Central memory CD4-positive, alpha-beta T cell (primary cell): ENCODE results near the gene HEY2.
"Not testable (repeated sequence)": the region's sequence is repeated elsewhere in the genome, so short reads cannot be mapped to it uniquely, and the experiment has no call there.

Source experiments
- DNase-seq: peaks from one replicate; pipeline ENCODE4 v3.0.0; 2022

Gene HEY2

DNA sequence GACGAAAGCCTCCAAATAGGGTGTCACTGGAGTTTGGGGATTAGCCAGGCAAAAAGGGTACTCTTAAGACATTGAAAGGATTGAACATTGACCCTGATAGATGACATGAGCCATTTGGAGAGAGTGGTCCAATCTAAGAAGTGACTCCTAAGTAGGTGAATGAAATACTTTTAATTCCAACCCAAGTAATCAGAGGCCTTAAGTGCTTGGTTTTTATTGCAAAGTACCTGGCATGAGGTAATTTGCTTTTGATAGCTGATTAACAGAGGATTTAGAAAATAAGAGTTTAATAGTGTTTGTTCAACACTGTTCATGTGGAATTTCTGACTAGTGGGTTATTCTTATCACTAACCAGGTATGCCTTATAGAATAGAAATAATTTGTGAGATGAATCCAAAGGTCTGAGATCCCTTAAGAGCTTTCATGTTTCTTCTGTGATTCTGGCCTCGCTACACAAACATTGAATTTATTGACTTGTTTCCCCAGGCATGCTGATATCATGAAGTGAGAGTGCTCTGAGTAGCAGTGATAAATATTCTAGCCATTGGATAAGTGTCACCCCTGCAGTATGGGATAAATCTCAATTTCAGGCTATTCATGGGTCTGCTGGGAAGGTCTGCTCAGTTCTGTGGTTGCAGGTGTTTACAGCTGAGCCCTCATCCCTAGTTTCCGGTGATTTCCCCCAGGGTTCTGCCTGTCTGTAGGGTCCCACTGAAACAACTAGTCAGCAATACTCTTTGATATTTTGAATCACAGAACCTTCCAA, 47.9 kb downstream of the HEY2 start:
- no peak for DNase-seq

GRCh38 chr6:125797886-125798444, 48.5 kb downstream of the HEY2 start:
- DNase-seq, result no peak

- no peak for DNase-seq
Observed at GRCh38 chr6:125798734-125799508, 49.5 kb downstream of the HEY2 start.

GRCh38 chr6:125802383-125802782, 53.0 kb downstream of the HEY2 start:
- DNase-seq, result no peak

- no peak for DNase-seq
Observed at GRCh38 chr6:125802943-125803377, 53.5 kb downstream of the HEY2 start.

DNA sequence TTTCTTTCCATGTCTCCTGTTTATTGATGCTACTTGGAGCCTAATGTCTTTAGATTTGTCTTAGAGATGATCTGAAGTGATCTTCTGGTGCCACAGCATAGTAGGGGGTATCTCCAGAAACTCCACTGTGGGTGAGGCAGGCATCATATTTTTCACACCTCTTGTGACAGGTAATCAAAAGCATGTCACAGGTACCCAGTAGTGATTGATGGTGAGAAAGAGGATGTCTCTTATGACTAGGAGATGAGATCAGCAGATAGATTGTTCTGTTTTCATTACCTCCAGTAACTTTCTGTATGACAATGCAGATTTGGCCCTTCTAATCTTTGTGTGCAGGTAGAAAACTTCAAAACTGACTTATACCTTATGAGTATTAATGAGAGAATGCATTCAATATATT, 54.8 kb downstream of the HEY2 start:
- DNase-seq, result peak; percentile 43

DNA sequence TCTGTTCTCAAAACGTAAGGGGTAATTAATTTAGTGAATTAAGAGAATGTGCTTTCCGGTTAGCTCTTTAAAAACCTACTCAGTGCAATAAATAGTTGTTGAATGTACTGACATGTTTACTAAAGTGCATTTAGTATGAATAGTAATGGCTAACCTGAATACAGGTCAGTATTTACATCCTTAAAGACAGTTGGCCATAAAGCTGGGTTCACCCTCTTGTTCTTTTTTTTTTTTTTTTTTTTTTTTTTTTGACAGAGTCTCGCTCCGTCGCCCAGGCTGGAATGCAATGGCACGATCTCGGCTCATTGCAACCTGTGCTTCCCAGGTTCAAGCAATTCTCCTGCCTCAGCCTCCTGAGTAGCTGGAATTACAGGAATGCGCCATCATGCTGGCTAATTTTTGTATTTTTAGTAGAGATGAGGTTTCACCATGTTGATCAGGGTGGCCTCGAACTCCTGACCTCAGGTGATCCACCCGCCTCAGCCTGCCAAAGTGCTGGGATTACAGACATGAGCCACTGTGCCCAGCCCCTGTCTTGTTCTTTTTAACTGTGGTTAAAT, 55.5 kb downstream of the HEY2 start:
- DNase-seq, result not testable (repeated sequence)

GRCh38 chr6:125806813-125807212, 57.4 kb downstream of the HEY2 start:
- no peak for DNase-seq

DNA sequence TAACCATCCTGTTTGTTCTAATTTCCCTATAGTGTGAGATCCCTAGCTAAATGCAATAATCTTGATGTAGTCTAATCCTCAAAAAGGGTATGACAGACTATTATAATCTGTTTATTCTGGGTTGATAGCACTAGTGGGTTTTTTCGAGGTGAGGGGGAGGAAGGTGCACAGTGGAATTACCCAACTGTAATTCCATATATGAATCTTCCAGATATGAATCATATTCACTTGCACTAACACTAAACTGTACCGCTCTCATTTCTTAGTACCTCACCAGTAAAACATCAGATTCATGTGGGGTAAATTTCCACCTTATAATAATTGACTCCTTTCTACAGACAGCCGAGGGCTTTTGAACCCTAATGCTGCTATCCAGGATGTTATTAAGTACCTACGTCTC, 57.9 kb downstream of the HEY2 start:
- no peak for DNase-seq

DNA sequence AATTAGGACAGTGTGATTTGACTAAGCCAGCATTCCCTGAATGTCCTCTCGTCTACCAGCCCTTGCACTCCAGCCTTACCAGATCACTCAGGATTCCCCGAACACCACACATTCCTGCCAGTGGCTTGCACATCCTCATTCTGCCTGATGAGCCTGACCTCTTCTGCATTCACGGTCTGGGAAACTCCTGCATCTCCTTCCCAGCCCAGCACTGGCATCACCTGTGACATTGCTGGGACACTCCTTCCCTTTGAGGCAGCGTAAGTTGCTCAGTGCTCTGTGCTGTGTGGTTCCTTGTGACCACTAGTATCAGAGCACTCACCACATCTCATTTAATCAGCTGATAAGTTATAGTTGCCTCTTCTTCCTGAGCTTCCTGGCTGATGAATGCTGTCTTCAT, 58.6 kb downstream of the HEY2 start:
- no peak for DNase-seq

- DNase-seq, result no peak
Observed at GRCh38 chr6:125808591-125808990, 59.2 kb downstream of the HEY2 start.

GRCh38 chr6:125809570-125810170, 60.2 kb downstream of the HEY2 start:
- DNase-seq, result no peak

- no peak for DNase-seq
Observed at GRCh38 chr6:125810445-125810844, 61.0 kb downstream of the HEY2 start.
